IMR-90 (cell line): ENCODE measurements around the gene SLIT3.

Source experiments
- CTCF ChIP-seq: conservative IDR thresholded peaks from 2 replicates; pipeline ENCODE4 v1.5.1; 2012; ENCODE audit warnings: mild to moderate bottlenecking, low read depth, low read length, improper control_type of control experiment
- RAD21 ChIP-seq: IDR thresholded peaks from 2 replicates; pipeline ENCODE4 v1.6.1; 2012; ENCODE audit warnings: low read length, improper control_type of control experiment
- USF2 ChIP-seq: fragments of 150-350 bp; IDR thresholded peaks from 2 replicates; pipeline ENCODE4 v1.6.1; 2017; ENCODE audit warnings: mild to moderate bottlenecking, antibody characterized with exemption, low read length, low read depth

- no peak for TF ChIP-seq CTCF
- TF ChIP-seq RAD21 = no peak
- no peak for TF ChIP-seq USF2
These were observed 550.0 kb downstream of the SLIT3 start for GRCh38 chr5:168750926-168751325.
